HG03095 (cell line): Measurements from ENCODE around the gene CARMIL1.
"Not testable (repeated sequence)": the region's sequence is repeated elsewhere in the genome, so short reads cannot be mapped to it uniquely, and the experiment has no call there.

Source experiments
- ATAC-seq: cut with Tn5 transposase; IDR thresholded peaks from one replicate; pipeline ENCODE4 v1.9.1; 2021; ENCODE audit warnings: moderate library complexity; ENCODE audit not compliant: unreplicated experiment

The CARMIL1 gene

GRCh38 chr6:25434921-25435320, 155.7 kb downstream of the CARMIL1 start:
- ATAC-seq = no peak

GRCh38 chr6:25435416-25435985, 156.3 kb downstream of the CARMIL1 start:
- no peak for ATAC-seq

DNA sequence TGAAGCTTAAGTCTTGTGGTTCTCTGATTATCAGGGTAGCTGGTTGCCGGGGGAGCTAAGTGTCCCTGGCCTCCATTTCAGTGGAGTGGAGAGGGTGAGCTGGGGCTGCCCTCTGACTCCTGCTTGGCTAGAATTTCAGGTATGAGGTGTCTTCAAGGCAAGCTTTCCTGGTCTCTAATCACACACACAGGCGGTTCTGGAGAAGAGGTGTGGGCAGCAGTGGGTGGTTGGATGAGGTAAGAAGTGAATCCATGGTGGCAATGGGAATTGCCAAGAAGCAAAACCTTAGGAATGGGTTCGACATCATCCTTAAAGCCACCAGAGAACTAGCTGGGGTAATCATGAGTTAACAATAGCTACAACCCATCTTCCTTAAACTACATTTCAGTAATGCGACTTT, 157.6 kb downstream of the CARMIL1 start:
- no peak for ATAC-seq

DNA sequence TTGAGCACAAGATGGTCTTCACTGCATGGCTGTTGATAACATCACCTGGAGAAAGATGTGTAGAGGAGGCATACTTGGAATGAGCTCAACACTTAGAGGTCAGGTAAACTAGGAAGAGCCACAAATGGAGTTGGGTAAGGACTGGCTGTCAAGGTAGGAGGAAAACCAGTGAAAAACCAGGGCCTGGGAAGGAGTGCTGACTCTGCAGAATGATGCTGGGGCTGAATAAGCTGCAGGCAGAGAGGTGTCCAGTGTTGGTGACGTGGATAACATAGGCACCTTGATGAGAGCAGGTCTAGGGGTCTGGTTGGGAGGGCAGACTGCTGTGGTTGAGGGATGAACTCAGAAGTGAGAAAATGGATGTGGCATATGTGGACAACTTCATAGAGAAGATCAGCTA, 160.2 kb downstream of the CARMIL1 start:
- no peak for ATAC-seq

DNA sequence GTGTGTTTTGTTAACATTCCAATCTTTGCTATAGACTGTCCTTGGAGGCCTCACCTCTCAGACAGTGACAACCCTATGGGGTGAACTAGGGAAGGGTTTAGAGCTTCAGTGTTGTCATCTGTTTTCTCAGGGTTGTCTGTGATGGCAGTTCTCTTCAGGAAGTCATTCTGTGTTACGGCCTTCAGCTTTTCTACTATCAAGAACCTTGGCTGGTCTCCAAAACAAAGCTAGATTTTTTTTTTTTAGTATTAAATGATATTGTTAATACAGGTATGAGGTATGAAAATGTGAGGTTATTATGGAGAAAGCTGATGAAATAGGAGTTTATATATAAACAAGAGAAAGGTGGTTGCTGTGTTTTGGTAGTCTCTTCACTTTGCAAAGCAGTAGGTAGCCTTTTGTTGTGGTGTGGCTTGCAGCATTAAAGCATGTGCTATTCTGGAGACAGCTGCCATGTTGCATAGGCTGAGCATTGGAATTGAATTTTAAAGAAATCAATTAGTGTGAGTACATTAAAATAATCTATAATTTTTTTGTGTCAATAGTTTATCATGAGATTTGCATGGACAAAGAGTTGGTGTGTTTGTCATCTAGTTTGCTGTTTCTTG, 162.6 kb downstream of the CARMIL1 start:
- ATAC-seq = no peak

- ATAC-seq = no peak
Observed at GRCh38 chr6:25442898-25443297, 163.7 kb downstream of the CARMIL1 start.

- not testable (repeated sequence) for ATAC-seq
Observed at GRCh38 chr6:25444521-25444920, 165.3 kb downstream of the CARMIL1 start.

DNA sequence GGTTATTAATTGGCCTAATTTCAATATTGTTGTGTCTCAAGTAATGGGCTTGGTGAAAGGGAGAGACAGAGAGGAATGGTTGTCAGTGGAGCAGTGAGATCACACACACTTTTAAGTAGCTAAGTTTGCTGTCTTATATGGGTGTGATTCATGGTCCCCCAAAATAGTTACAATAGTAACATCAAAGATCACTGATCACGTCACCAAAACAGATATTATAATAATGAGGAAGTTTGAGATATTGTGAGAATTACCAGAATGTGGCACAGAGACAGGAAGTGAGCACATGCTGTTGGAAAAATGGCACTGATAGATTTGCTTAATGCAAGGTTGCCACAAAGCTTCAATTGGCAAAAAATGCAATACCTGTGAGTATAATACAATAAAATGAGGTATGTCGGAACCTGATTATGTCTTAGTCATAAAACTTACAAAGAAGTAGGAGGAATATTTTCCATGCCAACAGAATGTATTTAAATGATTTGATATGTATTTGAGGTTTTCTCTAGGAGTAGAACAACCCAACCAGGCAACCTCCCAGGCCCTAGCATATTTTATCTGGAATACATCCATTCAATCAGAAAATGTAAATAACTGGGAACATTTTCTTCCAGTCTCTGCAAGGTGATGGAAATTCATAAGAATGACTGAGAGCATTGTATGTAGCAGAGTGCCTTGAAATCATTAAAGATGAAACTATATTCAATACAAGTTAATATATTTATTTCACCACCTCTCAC, 167.8 kb downstream of the CARMIL1 start:
- ATAC-seq = no peak

DNA sequence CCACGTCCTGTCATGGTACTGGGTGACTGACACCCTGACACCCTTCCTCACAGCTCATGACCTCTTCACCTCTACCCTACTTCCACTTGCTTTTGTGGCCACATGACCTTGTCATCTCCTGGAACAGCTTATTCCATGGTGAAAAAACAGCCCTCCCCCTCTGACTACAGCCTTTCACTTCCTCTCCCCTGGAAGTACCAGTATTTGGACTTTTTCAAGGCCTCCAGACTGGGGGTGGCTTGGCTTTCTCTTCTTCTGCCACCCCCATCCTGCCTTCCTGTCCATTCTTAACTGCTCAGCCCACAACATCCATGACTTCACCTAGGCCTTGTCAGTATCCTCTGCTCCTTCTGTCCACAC, 168.4 kb downstream of the CARMIL1 start:
- ATAC-seq = no peak

DNA sequence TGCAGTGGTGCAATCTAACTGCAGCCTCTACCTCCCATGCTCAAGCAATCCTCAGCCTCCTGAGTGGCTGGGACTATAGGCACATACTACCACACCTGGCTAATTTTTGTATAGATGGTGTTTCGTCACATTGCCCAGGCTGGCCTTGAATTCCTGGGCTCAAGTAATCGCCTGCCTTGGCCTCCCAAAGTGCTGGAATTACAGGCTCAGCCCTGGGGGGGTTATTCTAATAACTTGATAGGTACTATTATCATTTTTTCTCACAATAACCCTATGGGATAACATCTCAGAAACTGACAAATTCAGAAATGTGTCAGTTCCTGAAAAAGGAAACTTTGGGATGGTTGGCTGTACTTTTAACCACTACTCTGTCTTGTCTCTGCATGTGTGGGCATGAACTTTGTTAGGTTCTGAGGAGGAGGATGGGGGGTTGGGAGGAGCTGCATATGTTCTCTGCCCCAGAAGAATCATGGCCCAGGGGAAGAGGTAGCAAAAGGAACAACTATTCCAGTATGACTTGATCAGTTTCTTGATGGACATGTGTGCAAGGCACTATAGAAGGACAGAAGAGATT, 169.9 kb downstream of the CARMIL1 start:
- ATAC-seq = no peak

DNA sequence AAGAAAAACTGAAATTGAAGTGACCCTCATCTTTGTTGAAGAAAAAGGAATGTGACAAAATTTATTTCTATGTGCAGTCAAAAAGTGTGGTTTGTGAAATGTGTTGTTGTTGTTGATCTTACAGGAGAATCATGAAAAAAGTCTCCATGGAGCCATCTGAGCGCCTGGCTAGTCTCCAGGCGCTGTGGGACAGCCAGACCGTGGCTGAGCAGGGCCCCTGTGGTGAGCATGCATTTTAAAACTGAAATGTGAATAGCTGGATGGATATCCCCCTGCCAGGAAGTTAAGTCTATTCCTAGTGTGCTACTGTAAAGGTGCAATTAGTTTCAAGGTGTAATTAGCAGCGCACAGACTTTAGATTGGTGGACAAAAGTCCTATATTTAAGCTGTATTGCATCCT, 170.6 kb downstream of the CARMIL1 start:
- no peak for ATAC-seq

DNA sequence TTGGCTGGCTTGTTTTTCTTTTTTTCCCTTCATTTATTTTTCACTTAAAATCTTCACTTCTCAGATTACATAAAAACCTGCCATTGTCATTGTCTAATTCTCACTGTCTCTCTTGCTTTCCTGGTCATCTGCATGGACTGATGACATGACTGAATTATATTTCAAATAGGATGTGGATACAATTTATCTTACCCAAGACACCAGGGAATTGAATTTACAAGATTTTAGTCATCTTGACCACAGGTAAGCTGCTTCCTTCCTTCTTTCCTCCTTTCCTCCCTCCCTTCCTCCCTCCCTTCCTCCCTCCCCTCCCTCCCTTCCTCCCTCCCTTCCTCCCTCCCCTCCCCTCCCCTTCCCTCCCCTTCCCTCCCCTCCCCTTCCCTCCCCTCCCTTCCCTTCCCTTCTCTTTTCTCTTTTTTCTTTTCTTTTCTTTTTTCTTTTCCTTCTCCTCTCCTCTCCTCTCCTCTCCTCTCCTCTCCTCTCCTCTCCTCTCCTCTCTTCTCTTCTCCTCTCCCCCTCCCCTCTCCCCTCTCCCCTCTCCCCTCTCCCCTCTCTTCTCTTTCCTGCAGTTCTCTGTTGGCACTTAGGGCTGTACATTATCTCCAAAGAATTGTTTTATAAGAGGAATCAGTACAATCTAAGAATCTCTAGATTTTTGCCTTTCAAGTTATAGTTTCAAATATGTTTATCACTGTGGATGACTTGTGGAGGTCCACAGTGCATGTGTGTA, 171.5 kb downstream of the CARMIL1 start:
- ATAC-seq = no peak

GRCh38 chr6:25452031-25452430, 172.9 kb downstream of the CARMIL1 start:
- ATAC-seq = no peak

- ATAC-seq = no peak
Observed at GRCh38 chr6:25453288-25453687, 174.1 kb downstream of the CARMIL1 start.

DNA sequence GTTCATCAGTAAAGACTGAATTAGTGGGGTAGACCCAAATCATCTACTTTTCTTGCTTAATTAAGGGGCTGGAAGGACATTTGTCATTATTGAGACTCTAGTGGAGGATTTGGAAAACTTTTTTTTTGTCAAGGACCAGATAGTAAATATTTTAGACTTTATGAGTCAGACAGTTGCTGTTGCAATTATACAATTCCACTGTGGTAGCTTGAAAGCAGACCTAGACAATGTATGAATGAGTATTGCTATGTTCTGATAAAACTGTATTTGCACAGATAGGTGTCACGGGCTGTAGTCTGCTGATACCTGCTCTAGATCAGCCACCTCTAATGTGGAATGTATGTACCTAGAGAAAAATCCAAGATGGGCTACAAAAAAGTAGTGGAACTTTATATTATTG, 175.0 kb downstream of the CARMIL1 start:
- ATAC-seq = no peak

DNA sequence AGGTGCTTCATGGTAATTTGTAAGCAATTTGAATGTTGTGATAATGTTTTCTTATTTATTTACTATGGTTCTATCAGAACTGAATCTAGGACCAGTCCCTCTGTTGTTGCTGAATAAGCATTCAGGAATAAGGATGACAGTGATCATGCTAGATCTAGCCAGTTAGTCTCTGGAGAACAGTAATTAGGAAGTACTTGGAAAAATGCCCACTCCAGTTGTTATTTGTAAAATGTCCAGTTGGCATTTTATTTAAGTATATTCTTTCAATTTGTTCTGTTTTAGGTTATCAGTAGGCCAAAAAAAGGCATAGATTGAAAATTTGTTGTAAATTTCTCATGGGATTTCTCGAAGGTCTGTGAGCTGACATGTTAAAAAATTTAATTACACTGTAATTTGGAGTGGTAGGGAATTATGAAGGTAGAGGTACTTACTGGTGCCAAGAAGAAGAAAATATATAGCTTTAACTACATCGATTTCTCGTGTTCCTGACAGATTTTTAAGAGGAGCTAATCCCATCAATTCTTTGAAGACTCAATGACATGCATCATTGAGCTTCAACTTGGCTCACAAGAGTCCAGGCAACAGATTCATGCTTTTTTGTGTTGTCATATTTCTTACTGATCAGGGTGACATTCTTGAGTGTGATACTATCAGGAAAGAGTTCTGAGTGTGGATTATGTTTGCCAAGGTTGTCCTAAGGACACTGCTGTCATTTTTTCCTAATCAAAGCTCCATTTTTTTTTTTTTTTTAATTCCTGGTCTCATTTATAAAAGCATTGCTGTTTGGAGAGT, 177.3 kb downstream of the CARMIL1 start:
- no peak for ATAC-seq

GRCh38 chr6:25457516-25457915, 178.3 kb downstream of the CARMIL1 start:
- no peak for ATAC-seq

GRCh38 chr6:25458485-25458884, 179.3 kb downstream of the CARMIL1 start:
- no peak for ATAC-seq

DNA sequence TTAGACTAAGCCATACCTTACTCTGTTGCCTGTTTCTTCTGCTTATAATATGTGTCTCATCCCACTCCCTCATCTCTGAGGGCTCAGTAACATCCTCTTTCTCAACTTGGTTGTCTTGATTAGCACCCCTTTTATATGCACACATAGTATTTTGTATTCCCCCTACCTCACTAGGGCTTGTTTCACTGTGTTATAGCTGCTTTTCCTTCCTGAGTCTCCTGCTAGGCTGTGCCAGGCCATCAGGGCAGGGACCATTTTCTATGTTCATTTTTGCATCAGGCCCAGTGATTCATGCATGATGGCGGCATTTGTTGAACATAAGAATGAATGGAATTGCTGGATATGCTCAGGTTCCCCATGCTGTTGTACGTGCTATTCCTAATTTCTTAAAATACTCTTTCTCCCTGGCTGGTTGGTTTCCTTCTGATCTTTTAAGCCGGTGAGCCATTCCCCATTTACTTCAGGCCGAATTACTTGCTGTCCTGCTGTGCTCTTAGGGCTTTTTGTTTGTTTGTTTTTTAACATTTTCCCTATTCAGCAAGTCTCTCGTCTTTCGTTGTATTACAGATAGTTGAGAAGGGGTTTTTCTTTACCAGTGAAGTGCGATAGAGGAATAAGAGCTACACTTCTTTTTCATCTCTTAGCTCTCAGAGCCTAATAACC, 183.2 kb downstream of the CARMIL1 start:
- no peak for ATAC-seq

DNA sequence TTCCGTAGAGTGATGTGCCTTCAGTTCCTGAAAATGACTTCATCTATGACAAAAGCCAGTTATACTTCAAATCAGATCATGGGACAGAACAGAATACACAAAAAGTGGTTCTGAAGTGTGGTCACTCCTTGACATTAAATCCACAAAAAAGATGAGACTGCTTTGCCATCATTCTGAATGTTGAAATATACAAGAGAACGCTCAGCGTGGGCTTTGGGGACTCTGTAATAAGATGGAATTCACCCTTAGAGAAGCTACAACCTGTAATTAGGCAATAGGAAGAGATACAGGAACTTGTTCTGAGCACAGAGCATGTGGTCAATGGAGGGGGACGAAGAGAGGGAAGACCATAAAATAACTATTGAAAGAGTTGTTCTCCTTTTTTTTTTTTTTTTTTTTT, 184.3 kb downstream of the CARMIL1 start:
- no peak for ATAC-seq
